ENCODE measurements around the gene TERT. TPM values are rescaled to one million over a fixed set of nuclear protein-coding genes. Genes with fewer than 3 reads are reported as not detected.
"Not testable (repeated sequence)": the region's sequence is repeated elsewhere in the genome, so short reads cannot be mapped to it uniquely, and the experiment has no call there.

TERT gene
- total RNA-seq, 1 donor from 2014 or later: not detected

DNA sequence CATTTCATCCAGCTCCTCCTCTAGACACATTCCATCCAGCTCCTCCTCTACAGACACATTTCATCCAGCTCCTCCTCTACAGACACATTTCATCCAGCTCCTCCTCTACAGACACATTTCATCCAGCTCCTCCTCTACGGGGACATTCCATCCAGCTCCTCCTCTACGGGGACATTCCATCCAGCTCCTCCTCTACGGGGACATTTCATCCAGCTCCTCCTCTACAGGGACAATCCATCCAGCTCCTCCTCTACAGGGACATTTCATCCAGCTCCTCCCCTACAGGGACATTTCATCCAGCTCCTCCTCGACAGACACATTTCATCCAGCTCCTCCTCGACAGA is 31.6 kb upstream of the TERT start:
- intact Hi-C loops (cut with DNase I): not testable (repeated sequence)

GRCh38 chr5:1325870-1326531 is 31.1 kb upstream of the TERT start:
- Histone ChIP-seq H3K4me3 (no peak overlapping the region), H3K27ac (no peak overlapping the region), H3K27me3 (no peaks in the 10 kb centered on the region), H3K4me1 (no peaks in the 10 kb centered on the region), H3K36me3 (peaks cover 53 to 64% of the 10 kb centered on the region in 2 donors), H3K9me3 (no peaks in the 10 kb centered on the region)
- intact Hi-C loops (cut with DNase I): no loop called here
- DNase-seq (ENCODE audit: low spot score in 2 of 2): peak in 1 of 2 donors; percentile 51
- TF ChIP-seq, protein P1, sequence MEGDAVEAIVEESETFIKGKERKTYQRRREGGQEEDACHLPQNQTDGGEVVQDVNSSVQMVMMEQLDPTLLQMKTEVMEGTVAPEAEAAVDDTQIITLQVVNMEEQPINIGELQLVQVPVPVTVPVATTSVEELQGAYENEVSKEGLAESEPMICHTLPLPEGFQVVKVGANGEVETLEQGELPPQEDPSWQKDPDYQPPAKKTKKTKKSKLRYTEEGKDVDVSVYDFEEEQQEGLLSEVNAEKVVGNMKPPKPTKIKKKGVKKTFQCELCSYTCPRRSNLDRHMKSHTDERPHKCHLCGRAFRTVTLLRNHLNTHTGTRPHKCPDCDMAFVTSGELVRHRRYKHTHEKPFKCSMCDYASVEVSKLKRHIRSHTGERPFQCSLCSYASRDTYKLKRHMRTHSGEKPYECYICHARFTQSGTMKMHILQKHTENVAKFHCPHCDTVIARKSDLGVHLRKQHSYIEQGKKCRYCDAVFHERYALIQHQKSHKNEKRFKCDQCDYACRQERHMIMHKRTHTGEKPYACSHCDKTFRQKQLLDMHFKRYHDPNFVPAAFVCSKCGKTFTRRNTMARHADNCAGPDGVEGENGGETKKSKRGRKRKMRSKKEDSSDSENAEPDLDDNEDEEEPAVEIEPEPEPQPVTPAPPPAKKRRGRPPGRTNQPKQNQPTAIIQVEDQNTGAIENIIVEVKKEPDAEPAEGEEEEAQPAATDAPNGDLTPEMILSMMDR (IDR thresholded peaks at IDR 0.05): no peak

More for the DNA sequence above, 31.6 kb upstream of the TERT start:
- H3K9me3 ChIP-seq, H3K4me1 ChIP-seq, H3K4me3 ChIP-seq, H3K27me3 ChIP-seq: not testable (repeated sequence)
- DNase-seq (ENCODE audit: low spot score in 2 of 2): peak in 1 of 2 donors; percentile 35
- Histone ChIP-seq H3K36me3 (peaks cover 53 to 64% of the 10 kb centered on the region in 2 donors), H3K27ac (peak overlapping the region in 1 of 2 donors; percentile 11)

DNA sequence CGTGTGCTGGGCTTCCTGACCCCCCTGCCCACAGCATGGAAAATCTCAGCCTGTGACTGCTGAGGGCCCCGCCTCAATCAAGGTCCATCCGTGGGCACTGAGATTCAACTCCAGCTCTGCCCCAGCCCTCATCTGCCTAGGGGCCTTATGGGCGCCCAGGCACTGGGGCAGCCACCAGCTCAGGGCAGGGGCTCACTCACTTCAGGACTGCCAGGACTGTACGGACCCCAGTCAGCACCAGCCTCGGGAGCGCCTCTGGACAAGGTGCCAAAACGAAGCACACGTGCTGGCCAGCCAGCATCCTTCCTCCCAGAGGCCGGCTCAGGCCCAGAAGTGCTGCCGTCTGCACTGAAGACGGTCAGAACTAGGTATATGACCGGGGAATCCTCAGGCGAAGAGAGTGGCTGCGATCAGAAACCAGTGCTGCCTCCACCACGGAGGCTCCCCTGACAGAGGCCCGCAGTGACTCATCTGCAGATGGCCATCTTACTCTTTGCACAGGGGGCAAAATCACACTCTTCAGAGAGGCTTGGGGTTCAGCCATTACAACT is 30.4 kb upstream of the TERT start:
- H3K36me3 ChIP-seq: peaks cover 57 to 64% of the 10 kb centered on the region in 2 donors
- intact Hi-C loops (cut with DNase I): no loop called here

GRCh38 chr5:1324719-1325190 is 29.9 kb upstream of the TERT start:
- no peak for DNase-seq (ENCODE audit: low spot score in 2 of 2)
- TF ChIP-seq, protein P1 (IDR thresholded peaks at IDR 0.05): no peak
- intact Hi-C loops (cut with DNase I): no loop called here

More for the DNA sequence above, 30.4 kb upstream of the TERT start:
- Histone ChIP-seq H3K4me1 (no peaks in the 10 kb centered on the region), H3K9me3 (no peaks in the 10 kb centered on the region), H3K27me3 (no peaks in the 10 kb centered on the region), H3K27ac (no peak overlapping the region), H3K4me3 (no peak overlapping the region)
- peak in 1 of 2 donors; percentile 54 for DNase-seq (ENCODE audit: low spot score in 2 of 2)
- TF ChIP-seq, protein P1 (IDR thresholded peaks at IDR 0.05): no peak

DNA sequence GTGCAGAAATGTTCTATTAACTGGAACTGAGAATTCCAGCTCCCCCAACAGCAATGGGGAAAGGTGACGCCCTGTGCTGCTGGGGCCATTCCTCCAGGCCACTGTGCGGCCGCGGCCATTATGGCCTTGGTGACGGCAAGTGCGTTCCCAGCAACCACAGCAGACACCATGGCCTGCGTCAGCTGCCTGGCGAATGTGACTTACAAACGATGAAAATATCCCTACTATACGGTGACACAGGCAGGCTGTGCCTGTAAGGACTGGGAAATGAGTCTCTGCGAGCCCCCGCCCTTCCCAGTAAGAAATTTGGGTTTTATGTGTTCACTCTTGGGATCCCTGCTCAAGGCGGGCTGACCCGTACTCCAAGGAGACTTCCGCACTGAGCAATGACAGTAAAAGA is 29.4 kb upstream of the TERT start:
- no peaks in the 10 kb centered on the region for H3K4me1 ChIP-seq
- H3K27me3 ChIP-seq: no peaks in the 10 kb centered on the region
- no peaks in the 10 kb centered on the region for H3K9me3 ChIP-seq
- H3K4me3 ChIP-seq: no peak overlapping the region
- peak in 1 of 2 donors; percentile 42 for DNase-seq (ENCODE audit: low spot score in 2 of 2)
- peaks cover 63 to 68% of the 10 kb centered on the region in 2 donors for H3K36me3 ChIP-seq
- no peak overlapping the region for H3K27ac ChIP-seq
- TF ChIP-seq, protein P1 (IDR thresholded peaks at IDR 0.05): no peak
- intact Hi-C loops (cut with DNase I): no loop called here

More at GRCh38 chr5:1324719-1325190, 29.9 kb upstream of the TERT start:
- Histone ChIP-seq H3K36me3 (peaks cover 58 to 64% of the 10 kb centered on the region in 2 donors), H3K27ac (no peak overlapping the region), H3K27me3 (no peaks in the 10 kb centered on the region), H3K4me3 (no peak overlapping the region), H3K9me3 (no peaks in the 10 kb centered on the region), H3K4me1 (no peaks in the 10 kb centered on the region)

- Histone ChIP-seq H3K4me1 (no peaks in the 10 kb centered on the region), H3K9me3 (no peaks in the 10 kb centered on the region), H3K36me3 (peaks cover 68% of the 10 kb centered on the region in 2 donors), H3K27me3 (no peaks in the 10 kb centered on the region), H3K27ac (no peak overlapping the region), H3K4me3 (no peak overlapping the region)
- TF ChIP-seq, protein P1 (IDR thresholded peaks at IDR 0.05): no peak
- DNase-seq (ENCODE audit: low spot score in 2 of 2): no peak
- intact Hi-C loops (cut with DNase I): no loop called here
Measured at GRCh38 chr5:1323803-1324173, 28.9 kb upstream of the TERT start.
